Retinal pigment epithelial cell (primary cell): ENCODE data around the gene C3.
"Not testable (repeated sequence)": the region's sequence is repeated elsewhere in the genome, so short reads cannot be mapped to it uniquely, and the experiment has no call there.

Experiments
- DNase-seq: peaks from one replicate; pipeline ENCODE4 v3.0.0-alpha.2; 2010; ENCODE audit warnings: low read depth
- H3K4me3 ChIP-seq: 2 replicates; pipeline ENCODE4 v1.5.1; 2011; ENCODE audit warnings: mild to moderate bottlenecking, low read length, control low read depth, moderate library complexity
- TF ChIP-seq, protein P1 (sequence below): conservative IDR thresholded peaks from 2 replicates; pipeline ENCODE4 v1.5.1; 2011; ENCODE audit warnings: low read depth, low read length, control low read depth, inconsistent platforms

The C3 gene

DNA sequence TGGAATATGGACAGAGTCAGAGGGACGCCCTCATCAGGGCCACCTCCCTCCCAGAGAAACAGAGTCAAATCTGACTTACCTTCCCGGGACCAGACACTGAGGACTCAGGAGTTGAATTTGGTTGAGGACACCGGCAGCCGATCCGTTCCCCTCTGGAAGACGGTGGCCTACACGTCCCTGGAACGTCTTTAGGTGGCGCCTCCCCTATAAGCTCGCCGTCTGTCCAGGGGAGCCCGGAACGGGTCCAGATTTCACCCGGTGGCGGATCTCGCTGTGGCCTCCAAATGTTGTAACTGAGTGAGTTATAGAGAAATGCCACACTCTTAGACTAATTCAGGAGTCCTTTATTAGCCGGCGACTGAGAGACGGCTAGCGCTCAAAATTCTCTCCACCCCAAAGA, 59.5 kb downstream of the C3 start:
- TF ChIP-seq, protein P1, sequence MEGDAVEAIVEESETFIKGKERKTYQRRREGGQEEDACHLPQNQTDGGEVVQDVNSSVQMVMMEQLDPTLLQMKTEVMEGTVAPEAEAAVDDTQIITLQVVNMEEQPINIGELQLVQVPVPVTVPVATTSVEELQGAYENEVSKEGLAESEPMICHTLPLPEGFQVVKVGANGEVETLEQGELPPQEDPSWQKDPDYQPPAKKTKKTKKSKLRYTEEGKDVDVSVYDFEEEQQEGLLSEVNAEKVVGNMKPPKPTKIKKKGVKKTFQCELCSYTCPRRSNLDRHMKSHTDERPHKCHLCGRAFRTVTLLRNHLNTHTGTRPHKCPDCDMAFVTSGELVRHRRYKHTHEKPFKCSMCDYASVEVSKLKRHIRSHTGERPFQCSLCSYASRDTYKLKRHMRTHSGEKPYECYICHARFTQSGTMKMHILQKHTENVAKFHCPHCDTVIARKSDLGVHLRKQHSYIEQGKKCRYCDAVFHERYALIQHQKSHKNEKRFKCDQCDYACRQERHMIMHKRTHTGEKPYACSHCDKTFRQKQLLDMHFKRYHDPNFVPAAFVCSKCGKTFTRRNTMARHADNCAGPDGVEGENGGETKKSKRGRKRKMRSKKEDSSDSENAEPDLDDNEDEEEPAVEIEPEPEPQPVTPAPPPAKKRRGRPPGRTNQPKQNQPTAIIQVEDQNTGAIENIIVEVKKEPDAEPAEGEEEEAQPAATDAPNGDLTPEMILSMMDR, result no peak
- no peak overlapping the region for H3K4me3 ChIP-seq
- DNase-seq, result no peak

DNA sequence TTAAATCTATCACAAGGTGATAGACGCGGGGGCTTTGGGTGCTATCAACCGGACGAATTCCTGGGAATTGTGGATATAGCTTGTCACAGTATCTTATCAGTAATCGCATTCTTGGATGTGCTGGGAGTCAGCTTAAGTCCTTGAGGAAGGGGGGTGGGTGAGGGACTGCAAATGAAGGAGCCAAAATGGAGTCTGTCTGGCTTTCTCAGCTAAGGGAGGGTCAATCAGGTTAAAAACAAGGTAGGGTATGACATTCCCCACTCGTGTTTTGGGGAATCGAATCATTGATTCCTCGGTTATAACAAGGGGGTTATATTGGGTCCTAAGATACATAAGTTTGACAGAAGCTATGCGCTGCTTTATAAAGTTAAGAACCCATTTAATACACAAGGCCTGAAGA, 64.1 kb downstream of the C3 start:
- not testable (repeated sequence) for H3K4me3 ChIP-seq, DNase-seq

DNA sequence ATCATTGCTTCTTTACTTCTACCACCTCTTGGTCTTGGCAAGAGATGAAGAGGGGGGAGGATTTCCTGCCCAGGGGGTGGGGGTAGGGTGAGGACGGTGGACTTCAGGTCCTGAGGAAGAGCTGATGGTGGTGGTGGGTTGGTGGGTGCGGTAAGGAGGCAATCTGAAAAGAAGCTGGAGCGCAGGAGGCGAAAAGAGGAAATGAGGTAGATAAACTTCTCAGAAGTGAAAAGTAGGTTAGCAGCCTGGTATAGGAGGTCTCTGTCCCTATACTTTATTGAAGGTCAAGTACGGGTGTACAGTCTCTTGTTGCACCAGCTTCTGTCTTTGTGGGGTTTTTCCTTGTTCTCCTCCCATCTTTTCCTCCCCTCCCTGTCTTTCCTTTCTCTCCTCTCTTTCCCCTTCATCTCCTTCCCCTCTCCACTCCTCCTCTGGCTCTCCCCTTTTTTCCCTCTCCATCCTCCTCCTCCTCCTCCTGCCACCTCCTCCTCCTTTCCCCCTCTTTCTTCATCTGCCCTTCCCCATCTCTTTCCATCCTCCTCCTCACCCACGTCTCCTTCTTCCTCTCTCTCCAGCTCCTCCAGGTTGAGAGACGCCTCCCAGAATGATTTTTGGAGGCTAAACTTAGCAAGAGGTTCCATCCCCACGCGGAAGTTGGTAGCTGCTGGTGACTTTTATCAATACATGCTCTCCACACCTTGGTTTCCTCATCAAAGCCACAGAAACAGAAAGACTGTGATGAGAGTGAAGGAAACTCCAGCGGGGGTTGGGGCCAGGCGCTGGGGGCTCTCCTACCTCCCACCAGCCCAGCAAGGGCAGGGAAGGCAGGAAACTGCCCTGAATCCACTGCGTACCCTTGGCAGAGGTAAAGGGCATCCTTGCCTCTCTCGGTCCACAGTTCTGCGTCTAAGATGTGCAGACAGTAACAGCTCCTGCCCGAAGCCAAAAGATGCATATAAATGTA, 65.8 kb downstream of the C3 start:
- TF ChIP-seq, protein P1, result no peak
- no peak overlapping the region for H3K4me3 ChIP-seq
- DNase-seq, result no peak

DNA sequence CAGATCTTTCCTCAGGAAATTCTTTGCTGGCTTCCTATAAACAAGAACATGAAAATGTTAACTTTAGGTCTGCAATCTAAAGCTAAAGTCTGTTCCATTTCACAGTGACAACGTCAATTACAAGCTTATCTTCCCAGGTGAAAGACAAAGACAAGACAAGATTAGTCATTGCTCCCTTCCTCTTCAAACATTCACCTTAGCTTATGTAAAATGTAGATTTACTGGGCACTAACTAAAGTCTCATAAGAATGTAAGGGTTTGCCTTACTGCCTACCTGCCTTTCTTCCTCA, 67.7 kb downstream of the C3 start:
- no peak for DNase-seq
- TF ChIP-seq, protein P1, result no peak
- no peak overlapping the region for H3K4me3 ChIP-seq

DNA sequence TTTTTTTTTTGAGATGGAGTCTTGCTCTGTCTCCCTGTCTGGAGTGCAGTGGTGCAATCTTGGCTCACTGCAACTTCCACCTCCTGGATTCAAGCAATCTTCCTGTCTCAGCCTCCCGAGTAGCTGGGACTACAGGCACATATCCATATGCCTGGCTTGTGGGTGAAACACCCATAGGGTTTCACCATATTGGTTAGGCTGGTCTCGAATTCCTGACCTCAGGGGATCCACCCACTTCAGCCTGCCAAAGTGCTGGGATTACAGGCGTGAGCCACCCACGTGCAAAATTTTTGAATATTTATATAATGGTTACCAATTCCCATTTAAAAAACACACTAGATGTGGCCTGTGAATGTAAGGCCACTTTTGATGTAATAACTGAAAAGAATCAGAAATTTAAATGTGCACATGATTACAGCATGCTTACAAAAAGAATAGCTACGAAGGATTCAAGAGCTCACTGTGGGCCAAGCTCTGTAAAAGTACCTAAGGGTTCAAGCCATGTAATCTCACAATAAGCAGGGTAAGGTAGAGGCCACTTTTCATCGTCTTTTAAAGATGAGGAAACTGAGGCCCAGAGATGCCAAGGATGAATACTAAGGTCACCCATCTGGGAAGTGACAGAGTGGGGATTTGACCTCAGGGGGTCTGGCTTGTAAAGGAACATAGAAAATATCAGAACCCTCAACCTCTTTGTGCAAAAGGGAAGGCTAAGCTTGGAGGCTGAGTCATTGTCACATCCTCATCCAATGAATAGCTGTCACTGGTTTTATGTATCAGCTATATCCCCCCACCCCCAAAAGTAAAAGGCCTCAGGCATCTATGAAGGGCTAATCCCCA, 68.3 kb downstream of the C3 start:
- no peak for DNase-seq
- TF ChIP-seq, protein P1, result no peak
- H3K4me3 ChIP-seq, result no peak overlapping the region

DNA sequence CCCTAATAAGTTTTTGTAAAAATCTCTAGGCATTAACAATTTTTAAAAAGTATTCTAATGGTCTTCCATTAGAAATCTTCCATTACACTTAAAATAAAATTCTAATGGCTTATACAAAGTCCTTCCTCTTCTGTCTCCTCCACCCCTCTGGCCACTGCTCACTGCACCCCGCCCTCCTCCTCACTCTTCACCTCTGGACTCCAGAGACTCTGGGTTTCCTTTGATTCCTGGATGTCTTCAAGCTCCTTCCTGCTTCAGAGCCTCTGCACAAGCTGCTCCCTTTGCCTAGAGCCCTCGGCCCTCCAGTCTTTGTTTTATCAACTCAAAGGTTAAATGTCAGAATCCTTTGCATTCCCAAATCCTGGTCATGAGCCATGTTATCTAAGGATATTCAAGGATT, 71.3 kb downstream of the C3 start:
- DNase-seq, result no peak
- H3K4me3 ChIP-seq, result no peak overlapping the region
- TF ChIP-seq, protein P1, result no peak

DNA sequence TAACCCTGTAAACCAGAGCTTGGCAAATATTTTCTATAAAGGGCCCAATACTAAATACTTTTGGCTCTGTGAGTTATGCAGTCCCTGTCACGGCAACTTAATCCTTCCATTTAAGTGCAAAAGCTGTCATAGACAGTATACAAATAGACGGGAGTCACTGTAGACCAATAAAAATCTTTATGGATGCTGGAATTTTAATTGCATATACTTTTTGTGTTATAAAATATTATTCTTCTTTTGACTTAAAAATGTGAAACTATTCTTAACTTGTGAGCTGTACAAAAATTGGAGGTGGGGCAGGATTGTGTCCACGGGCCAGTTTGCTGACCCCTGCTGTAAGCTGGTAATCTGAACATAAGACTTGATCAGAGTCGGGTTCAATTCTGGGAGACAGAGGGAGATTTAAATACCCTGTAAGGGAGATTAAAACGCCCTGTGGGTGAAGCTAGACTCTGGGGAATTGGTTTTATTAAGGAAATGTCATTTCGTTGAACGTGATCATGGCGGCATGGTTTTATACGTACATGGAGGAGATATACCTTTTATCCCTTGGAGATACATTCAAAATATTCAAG, 72.2 kb downstream of the C3 start:
- TF ChIP-seq, protein P1, result no peak
- DNase-seq, result no peak
- no peak overlapping the region for H3K4me3 ChIP-seq
